Memory B cell (primary cell): Measurements from ENCODE around the gene PCMTD2.
A peak's percentile ranks its signal among the peaks of the same experiment; 100 is the strongest.

Source experiments
- ATAC-seq: fragments of 150-1000 bp; cut with Tn5 transposase; 2 replicates; pipeline ENCODE4 v1.10.0; 2021; ENCODE audit warnings: low read depth, mild to moderate bottlenecking, moderate library complexity
- DNase-seq, 2 donors: peaks; one replicate each; pipeline ENCODE4 v3.0.0; 2022; ENCODE audit warnings: low spot score in 2 of 2
- H3K27ac Mint-ChIP-seq: one replicate; pipeline ENCODE4 v1.8.0; 2022; ENCODE audit warnings: mild to moderate bottlenecking, moderate library complexity, mixed read lengths
- H3K27me3 Mint-ChIP-seq: one replicate; pipeline ENCODE4 v1.8.0; 2022; ENCODE audit warnings: mixed read lengths
- H3K36me3 Mint-ChIP-seq: one replicate; pipeline ENCODE4 v1.8.0; 2022; ENCODE audit warnings: mild to moderate bottlenecking, mixed read lengths
- H3K4me1 Mint-ChIP-seq: one replicate; pipeline ENCODE4 v1.8.0; 2022; ENCODE audit warnings: mixed read lengths
- H3K4me3 Mint-ChIP-seq: one replicate; pipeline ENCODE4 v1.8.0; 2022; ENCODE audit warnings: mild to moderate bottlenecking, moderate library complexity, mixed read lengths
- H3K9me3 Mint-ChIP-seq: one replicate; pipeline ENCODE4 v1.8.0; 2022; ENCODE audit warnings: mixed read lengths

The PCMTD2 gene

GRCh38 chr20:64250027-64250426 is 5.5 kb upstream of the PCMTD2 start:
- H3K4me3 Mint-ChIP-seq = no peak overlapping the region
- no peaks in the 10 kb centered on the region for H3K9me3 Mint-ChIP-seq
- ATAC-seq = no peak
- H3K27me3 Mint-ChIP-seq = peaks cover 8% of the 10 kb centered on the region
- no peak for DNase-seq
- no peak overlapping the region for H3K27ac Mint-ChIP-seq
- peaks cover 16% of the 10 kb centered on the region for H3K4me1 Mint-ChIP-seq
- no peaks in the 10 kb centered on the region for H3K36me3 Mint-ChIP-seq

DNA sequence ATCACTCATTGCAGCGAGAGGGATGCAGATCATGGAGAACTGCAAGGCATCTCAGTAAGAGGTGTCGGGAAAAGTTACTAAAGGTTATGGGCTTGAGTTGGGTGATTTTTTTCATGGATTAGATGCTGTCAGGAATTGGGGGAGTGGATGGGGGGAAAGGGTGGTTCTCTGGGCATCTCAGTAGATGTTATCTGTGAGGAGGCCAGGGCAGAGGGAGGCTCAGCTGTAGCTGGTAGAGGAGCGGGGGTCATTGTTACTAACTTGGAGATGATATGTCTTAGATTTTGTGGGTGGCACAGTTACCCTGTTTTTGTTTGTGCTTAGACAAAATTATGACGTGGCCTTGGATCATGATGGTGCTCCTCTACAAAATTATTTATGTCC is 2.6 kb upstream of the PCMTD2 start:
- Mint-ChIP-seq H3K4me1 (peaks cover 31% of the 10 kb centered on the region), H3K9me3 (no peaks in the 10 kb centered on the region), H3K4me3 (no peak overlapping the region), H3K27ac (peak overlapping the region; percentile 54), H3K36me3 (no peaks in the 10 kb centered on the region), H3K27me3 (no peaks in the 10 kb centered on the region)
- ATAC-seq (no peak), DNase-seq (no peak)

DNA sequence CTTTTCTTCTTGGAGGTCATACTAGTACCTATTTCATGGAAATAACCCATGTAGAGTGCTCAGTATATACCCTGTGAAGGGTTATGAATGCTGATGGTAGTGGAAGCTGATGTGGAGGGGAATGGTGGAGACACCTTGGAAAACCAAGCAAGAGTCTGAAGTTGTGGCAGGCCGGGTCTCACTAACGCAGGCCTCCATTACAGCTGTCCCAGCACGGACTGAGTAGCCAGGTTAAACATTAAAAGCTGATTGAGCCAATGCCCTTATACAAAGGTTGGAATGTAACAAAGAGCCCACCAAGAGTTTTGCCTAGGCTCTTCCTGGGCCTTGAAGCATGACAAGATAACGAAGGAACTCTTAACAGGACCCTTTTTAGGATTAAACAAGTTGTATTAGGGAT is 2.1 kb upstream of the PCMTD2 start:
- no peak for ATAC-seq
- Mint-ChIP-seq H3K36me3 (no peaks in the 10 kb centered on the region), H3K4me1 (peaks cover 35% of the 10 kb centered on the region), H3K27me3 (no peaks in the 10 kb centered on the region), H3K9me3 (no peaks in the 10 kb centered on the region), H3K4me3 (no peak overlapping the region), H3K27ac (peak overlapping the region; percentile 54)
- no peak for DNase-seq

DNA sequence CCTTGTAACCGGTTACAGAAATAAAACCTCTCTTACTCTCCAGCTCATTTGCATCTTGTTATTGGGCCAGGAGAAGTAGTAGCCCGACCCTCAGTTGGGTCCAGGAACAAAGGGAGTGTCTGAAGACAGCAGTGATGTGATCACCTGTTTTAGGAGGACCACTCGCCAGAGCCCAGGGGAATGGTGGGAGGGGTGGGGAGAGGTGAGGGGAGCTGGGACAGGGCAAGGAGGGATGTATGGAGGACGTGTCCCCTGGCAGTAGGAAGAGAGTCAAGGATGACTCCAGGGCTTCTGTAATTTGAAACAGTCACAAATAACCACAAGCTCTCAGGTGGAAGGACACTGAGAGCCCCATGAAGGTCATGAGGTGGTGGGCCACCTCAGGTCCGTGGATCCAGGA is 1.4 kb upstream of the PCMTD2 start:
- H3K27me3 Mint-ChIP-seq = no peaks in the 10 kb centered on the region
- H3K4me1 Mint-ChIP-seq = peaks cover 42% of the 10 kb centered on the region
- no peaks in the 10 kb centered on the region for H3K36me3 Mint-ChIP-seq
- no peak overlapping the region for H3K4me3 Mint-ChIP-seq
- H3K27ac Mint-ChIP-seq = no peak overlapping the region
- no peak for DNase-seq
- H3K9me3 Mint-ChIP-seq = no peaks in the 10 kb centered on the region
- ATAC-seq = no peak

DNA sequence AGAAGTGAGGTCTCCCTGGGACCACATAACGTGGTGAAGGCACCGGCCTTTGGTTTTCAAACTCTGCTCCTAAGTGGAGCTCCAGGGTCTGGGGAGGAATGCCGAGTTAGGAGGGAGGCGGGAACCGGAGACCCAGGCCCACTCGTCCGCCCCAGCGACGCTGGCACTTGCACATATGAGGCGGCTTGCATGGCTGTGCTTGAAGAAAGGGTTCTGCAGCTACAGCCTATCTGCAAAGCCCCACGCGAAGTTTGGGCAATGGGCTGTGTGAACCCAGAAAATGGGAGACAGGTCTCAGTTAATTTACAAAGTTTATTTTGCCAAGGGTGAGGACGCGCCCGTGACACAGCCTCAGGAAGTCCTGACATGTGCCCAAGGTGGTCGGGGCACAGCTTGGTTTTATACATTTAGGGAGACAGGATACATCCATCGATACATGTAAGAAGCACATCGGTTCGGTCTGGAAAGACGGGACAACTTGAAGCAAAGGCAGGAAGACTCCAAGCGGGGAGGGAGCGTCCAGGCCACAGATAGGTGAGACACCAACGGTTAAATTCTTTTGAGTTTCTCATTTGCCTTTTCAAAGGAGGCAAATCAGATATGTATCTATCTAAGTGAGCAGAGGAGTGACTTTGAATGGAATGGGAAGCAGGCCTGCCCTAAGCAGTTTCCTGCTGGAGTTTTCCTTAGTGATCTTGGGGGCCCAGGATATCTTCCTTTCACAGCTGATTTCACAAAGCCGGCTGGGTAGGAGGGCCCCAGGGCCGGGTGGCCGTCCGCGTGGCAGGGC is 782 bp upstream of the PCMTD2 start:
- Mint-ChIP-seq H3K4me1 (peaks cover 42% of the 10 kb centered on the region), H3K27ac (peak overlapping the region; percentile 92), H3K36me3 (no peaks in the 10 kb centered on the region), H3K4me3 (peak overlapping the region; percentile 83), H3K9me3 (no peaks in the 10 kb centered on the region), H3K27me3 (no peaks in the 10 kb centered on the region)
- ATAC-seq (no peak), DNase-seq (no peak)

GRCh38 chr20:64256282-64256935 is 861 bp downstream of the PCMTD2 start:
- Mint-ChIP-seq H3K4me1 (peaks cover 42% of the 10 kb centered on the region), H3K9me3 (no peaks in the 10 kb centered on the region), H3K36me3 (peaks cover 7% of the 10 kb centered on the region), H3K27me3 (no peaks in the 10 kb centered on the region), H3K4me3 (peak overlapping the region; percentile 99), H3K27ac (peak overlapping the region; percentile 98)
- ATAC-seq (no peak), DNase-seq (no peak)

DNA sequence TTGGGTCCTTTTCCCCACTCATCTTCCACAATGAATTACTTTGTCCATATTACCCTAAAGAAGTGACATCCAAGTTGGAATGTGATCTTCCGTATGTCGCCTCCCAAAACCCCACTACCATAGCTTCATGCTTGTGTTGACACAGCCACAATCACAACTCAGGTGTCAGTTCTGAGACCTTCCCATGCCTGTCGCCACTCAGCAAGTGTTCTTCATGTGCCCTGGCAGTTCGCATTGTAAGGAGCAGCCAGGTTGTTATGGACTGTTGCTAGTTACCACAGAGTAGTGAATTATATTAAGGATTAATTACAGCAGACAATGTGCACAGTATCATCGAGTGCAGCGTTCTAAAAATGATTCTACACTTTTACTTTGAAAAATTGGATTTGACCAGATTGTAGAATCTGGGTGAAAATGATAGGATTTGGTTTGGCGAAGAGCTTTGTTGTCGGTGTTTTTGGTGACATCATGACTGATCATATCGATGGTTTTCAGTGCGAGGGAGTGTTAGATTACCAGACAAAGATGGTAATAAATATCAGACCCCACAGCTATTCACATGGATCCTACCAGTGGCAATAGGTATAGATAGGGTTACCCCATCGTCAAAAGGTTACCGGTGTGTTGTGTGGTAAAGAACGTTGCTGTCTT is 1.7 kb downstream of the PCMTD2 start:
- DNase-seq (no peak), ATAC-seq (no peak)
- Mint-ChIP-seq H3K9me3 (no peaks in the 10 kb centered on the region), H3K27me3 (no peaks in the 10 kb centered on the region), H3K36me3 (peaks cover 7% of the 10 kb centered on the region), H3K27ac (peak overlapping the region; percentile 98), H3K4me1 (peaks cover 42% of the 10 kb centered on the region), H3K4me3 (peak overlapping the region; percentile 99)

GRCh38 chr20:64258071-64258823 is 2.7 kb downstream of the PCMTD2 start:
- ATAC-seq (no peak), DNase-seq (no peak)
- Mint-ChIP-seq H3K36me3 (peaks cover 13% of the 10 kb centered on the region), H3K4me3 (no peak overlapping the region), H3K27ac (peak overlapping the region; percentile 24), H3K27me3 (no peaks in the 10 kb centered on the region), H3K4me1 (peaks cover 41% of the 10 kb centered on the region), H3K9me3 (no peaks in the 10 kb centered on the region)

GRCh38 chr20:64260239-64260638 is 4.7 kb downstream of the PCMTD2 start:
- H3K36me3 Mint-ChIP-seq = peaks cover 17% of the 10 kb centered on the region
- no peak for ATAC-seq
- H3K4me3 Mint-ChIP-seq = no peak overlapping the region

GRCh38 chr20:64261138-64261537 is 5.6 kb downstream of the PCMTD2 start:
- ATAC-seq = no peak
- H3K9me3 Mint-ChIP-seq = no peaks in the 10 kb centered on the region

More at GRCh38 chr20:64260239-64260638, 4.7 kb downstream of the PCMTD2 start:
- no peaks in the 10 kb centered on the region for H3K27me3 Mint-ChIP-seq
- H3K27ac Mint-ChIP-seq = no peak overlapping the region
- H3K9me3 Mint-ChIP-seq = no peaks in the 10 kb centered on the region
- no peak for DNase-seq
- peaks cover 40% of the 10 kb centered on the region for H3K4me1 Mint-ChIP-seq

GRCh38 chr20:64264091-64264490 is 8.5 kb downstream of the PCMTD2 start:
- no peak overlapping the region for H3K27ac Mint-ChIP-seq
- peaks cover 19% of the 10 kb centered on the region for H3K4me1 Mint-ChIP-seq
- DNase-seq = no peak
- no peak overlapping the region for H3K4me3 Mint-ChIP-seq
- no peak for ATAC-seq
- H3K36me3 Mint-ChIP-seq = peaks cover 25% of the 10 kb centered on the region
- no peaks in the 10 kb centered on the region for H3K27me3 Mint-ChIP-seq
- H3K9me3 Mint-ChIP-seq = no peaks in the 10 kb centered on the region

More at GRCh38 chr20:64261138-64261537, 5.6 kb downstream of the PCMTD2 start:
- no peaks in the 10 kb centered on the region for H3K27me3 Mint-ChIP-seq
- peaks cover 20% of the 10 kb centered on the region for H3K36me3 Mint-ChIP-seq
- DNase-seq = no peak
- no peak overlapping the region for H3K4me3 Mint-ChIP-seq
- peaks cover 39% of the 10 kb centered on the region for H3K4me1 Mint-ChIP-seq
- no peak overlapping the region for H3K27ac Mint-ChIP-seq

GRCh38 chr20:64265201-64265600 is 9.7 kb downstream of the PCMTD2 start:
- Mint-ChIP-seq H3K27me3 (no peaks in the 10 kb centered on the region), H3K4me3 (no peak overlapping the region), H3K27ac (no peak overlapping the region), H3K4me1 (peaks cover 27% of the 10 kb centered on the region), H3K36me3 (peaks cover 35% of the 10 kb centered on the region), H3K9me3 (no peaks in the 10 kb centered on the region)
- DNase-seq = no peak
- no peak for ATAC-seq

- H3K36me3 Mint-ChIP-seq = peaks cover 38% of the 10 kb centered on the region
- no peaks in the 10 kb centered on the region for H3K27me3 Mint-ChIP-seq
Measured at GRCh38 chr20:64266988-64267387, 11.4 kb downstream of the PCMTD2 start.

DNA sequence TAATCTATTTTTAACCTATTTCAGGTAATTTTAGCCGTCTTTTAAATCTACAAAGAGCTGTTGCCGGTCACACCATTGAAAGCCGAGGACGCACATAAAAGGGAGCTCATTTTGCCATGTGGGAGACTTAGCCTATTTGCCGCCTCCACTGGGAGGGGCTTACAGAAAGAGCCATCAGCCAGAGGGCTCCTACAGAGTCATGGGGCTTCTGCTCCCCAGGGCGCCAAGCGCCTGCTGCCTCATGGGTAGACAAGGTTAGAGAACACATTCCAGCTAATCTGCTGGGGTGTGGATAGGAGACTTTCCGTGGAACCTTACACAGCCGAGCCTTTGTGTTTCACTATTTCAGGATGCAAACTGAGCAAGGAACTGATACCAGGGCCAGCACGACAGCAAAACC is 12.6 kb downstream of the PCMTD2 start:
- DNase-seq = no peak
- Mint-ChIP-seq H3K27me3 (no peaks in the 10 kb centered on the region), H3K4me3 (no peak overlapping the region), H3K27ac (no peak overlapping the region), H3K4me1 (peaks cover 26% of the 10 kb centered on the region), H3K36me3 (peaks cover 35% of the 10 kb centered on the region), H3K9me3 (no peaks in the 10 kb centered on the region)
- no peak for ATAC-seq

More at GRCh38 chr20:64266988-64267387, 11.4 kb downstream of the PCMTD2 start:
- no peak for DNase-seq
- Mint-ChIP-seq H3K27ac (no peak overlapping the region), H3K9me3 (no peaks in the 10 kb centered on the region), H3K4me3 (no peak overlapping the region), H3K4me1 (peaks cover 34% of the 10 kb centered on the region)
- ATAC-seq = no peak
